ENCODE data around the gene SLC38A4. TPM values are rescaled to one million over a fixed set of nuclear protein-coding genes. Genes with fewer than 3 reads are reported as not detected.

SLC38A4 gene
- total and polyA plus RNA-seq, 2 experiments from 2014 or later: 0.36 to 0.54 TPM

DNA sequence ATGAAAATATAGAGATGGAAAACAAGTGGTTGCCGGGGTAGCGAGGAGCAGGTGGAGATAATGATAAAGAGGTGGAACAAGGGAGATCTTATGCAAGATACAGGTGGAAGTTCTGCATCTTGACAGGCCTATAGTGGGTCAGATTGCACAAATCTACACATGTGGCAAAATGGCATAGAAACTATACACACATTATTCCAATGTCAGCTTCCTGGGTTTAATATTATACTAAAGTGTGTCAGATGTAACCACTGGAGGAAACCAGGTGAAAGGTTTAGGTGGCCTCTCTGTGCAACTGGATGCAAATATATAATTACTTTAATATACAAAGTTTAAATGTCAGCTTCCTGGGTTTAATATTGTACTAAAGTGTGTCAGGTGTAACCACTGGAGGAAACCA lies 1.1 kb downstream of the SLC38A4 start:
- no peaks in the 10 kb centered on the region for H3K9me2 ChIP-seq (ENCODE audit: insufficient read depth)
- no peaks in the 10 kb centered on the region for H3K36me3 ChIP-seq (ENCODE audit: low read depth)
- H3K9ac ChIP-seq: no peak overlapping the region
- in situ Hi-C loops (cut with MboI): no loop called here
- H3K4me3 ChIP-seq: no peak overlapping the region
- H3K9me3 ChIP-seq (ENCODE audit: low read depth): no peaks in the 10 kb centered on the region
- no peaks in the 10 kb centered on the region for H3F3A ChIP-seq (ENCODE audit: insufficient read depth)
- no peak overlapping the region for H3K4me2 ChIP-seq (ENCODE audit: unreplicated experiment)
- TF ChIP-seq EZH2 (IDR thresholded peaks at IDR 0.05; ENCODE audit: insufficient read depth, poor library complexity, severe bottlenecking) (no peak), EZH2phosphoT487 (IDR thresholded peaks at IDR 0.05; ENCODE audit: insufficient read depth, low read depth) (no peak)
- H3K27me3 ChIP-seq (replicated peaks; ENCODE audit: insufficient read depth): no peaks in the 10 kb centered on the region
- no peaks in the 10 kb centered on the region for H3K79me2 ChIP-seq (ENCODE audit: insufficient read depth)
- H3K4me1 ChIP-seq (ENCODE audit: insufficient read depth): no peaks in the 10 kb centered on the region
- WGBS, 2 experiments (ENCODE audit: low coverage in 1 of 2, low lambda C conversion rate in 2 of 2, missing lambda C conversion rate in 2 of 2): 93 to 100% methylated on average over 2 of the region's 2 CpGs
- H2AFZ ChIP-seq: no peak overlapping the region
- no peak overlapping the region for H3K27ac ChIP-seq
- H4K20me1 ChIP-seq (ENCODE audit: insufficient read depth): no peaks in the 10 kb centered on the region
- no peak for DNase-seq

DNA sequence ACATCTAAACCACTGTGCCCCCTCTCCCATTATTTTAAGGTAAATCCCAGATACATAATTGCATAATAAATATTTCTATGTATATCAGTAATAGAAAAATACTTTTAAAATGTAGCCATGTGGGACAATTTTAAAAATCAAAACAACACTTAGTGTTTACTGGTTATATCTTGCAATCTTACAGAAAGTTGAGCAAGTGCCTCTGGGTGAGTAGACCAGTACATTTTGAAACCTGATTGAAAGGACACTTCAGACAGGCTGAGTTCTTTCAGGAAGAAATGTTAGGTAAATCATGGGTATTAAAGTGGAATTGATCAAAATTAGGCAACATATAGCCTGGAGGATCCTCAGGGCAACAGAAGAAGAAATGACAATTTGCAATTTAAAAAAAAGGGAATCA lies 7.2 kb downstream of the SLC38A4 start:
- Histone ChIP-seq H3K27ac (no peak overlapping the region), H3K9me2 (ENCODE audit: insufficient read depth) (no peaks in the 10 kb centered on the region), H3K79me2 (ENCODE audit: insufficient read depth) (no peaks in the 10 kb centered on the region), H3K9ac (no peak overlapping the region), H3F3A (ENCODE audit: insufficient read depth) (no peaks in the 10 kb centered on the region), H3K4me1 (ENCODE audit: insufficient read depth) (no peaks in the 10 kb centered on the region), H3K4me2 (ENCODE audit: unreplicated experiment) (no peak overlapping the region), H3K36me3 (ENCODE audit: low read depth) (no peaks in the 10 kb centered on the region), H3K4me3 (no peak overlapping the region), H3K9me3 (ENCODE audit: low read depth) (no peaks in the 10 kb centered on the region), H3K27me3 (replicated peaks; ENCODE audit: insufficient read depth) (no peaks in the 10 kb centered on the region), H2AFZ (no peak overlapping the region), H4K20me1 (ENCODE audit: insufficient read depth) (no peaks in the 10 kb centered on the region)
- in situ Hi-C loops (cut with MboI): no loop called here
- no peak for DNase-seq
- TF ChIP-seq EZH2phosphoT487 (IDR thresholded peaks at IDR 0.05; ENCODE audit: insufficient read depth, low read depth): no peak
- TF ChIP-seq EZH2 (IDR thresholded peaks at IDR 0.05; ENCODE audit: insufficient read depth, poor library complexity, severe bottlenecking): no peak

DNA sequence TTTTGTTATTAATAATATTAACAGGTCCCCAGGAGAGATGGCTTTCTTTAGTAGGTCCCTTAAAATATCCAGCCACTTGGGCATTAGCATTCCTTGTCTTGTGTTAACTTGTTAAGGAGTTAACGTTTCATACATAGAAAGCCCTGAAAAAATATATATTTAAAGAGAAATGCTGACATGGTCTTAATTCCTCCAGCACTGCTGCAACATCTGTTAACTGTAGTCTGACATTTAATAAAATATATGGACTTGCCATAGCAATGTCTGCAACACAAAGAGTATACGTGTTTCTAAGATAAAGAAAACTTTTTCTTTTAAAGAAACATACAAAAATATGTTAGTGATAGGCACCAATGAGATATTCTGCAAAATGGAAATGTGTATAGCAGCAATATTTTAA lies 10.0 kb downstream of the SLC38A4 start:
- no peaks in the 10 kb centered on the region for H3K4me1 ChIP-seq (ENCODE audit: insufficient read depth)
- in situ Hi-C loops (cut with MboI): no loop called here
- 33 to 42% methylated on average over 2 of the region's 2 CpGs for WGBS, 2 experiments (ENCODE audit: low coverage in 1 of 2, low lambda C conversion rate in 2 of 2, missing lambda C conversion rate in 2 of 2)
- no peak overlapping the region for H2AFZ ChIP-seq
- H3K27me3 ChIP-seq (replicated peaks; ENCODE audit: insufficient read depth): no peaks in the 10 kb centered on the region
- no peaks in the 10 kb centered on the region for H3F3A ChIP-seq (ENCODE audit: insufficient read depth)
- no peaks in the 10 kb centered on the region for H3K9me3 ChIP-seq (ENCODE audit: low read depth)
- no peak overlapping the region for H3K4me2 ChIP-seq (ENCODE audit: unreplicated experiment)
- TF ChIP-seq EZH2 (IDR thresholded peaks at IDR 0.05; ENCODE audit: insufficient read depth, poor library complexity, severe bottlenecking): no peak
- no peak for TF ChIP-seq EZH2phosphoT487 (IDR thresholded peaks at IDR 0.05; ENCODE audit: insufficient read depth, low read depth)
- no peaks in the 10 kb centered on the region for H3K36me3 ChIP-seq (ENCODE audit: low read depth)
- H4K20me1 ChIP-seq (ENCODE audit: insufficient read depth): no peaks in the 10 kb centered on the region
- H3K9ac ChIP-seq: no peak overlapping the region
- no peaks in the 10 kb centered on the region for H3K9me2 ChIP-seq (ENCODE audit: insufficient read depth)
- no peak overlapping the region for H3K27ac ChIP-seq
- H3K4me3 ChIP-seq: no peak overlapping the region
- DNase-seq: no peak
- H3K79me2 ChIP-seq (ENCODE audit: insufficient read depth): no peaks in the 10 kb centered on the region

DNA sequence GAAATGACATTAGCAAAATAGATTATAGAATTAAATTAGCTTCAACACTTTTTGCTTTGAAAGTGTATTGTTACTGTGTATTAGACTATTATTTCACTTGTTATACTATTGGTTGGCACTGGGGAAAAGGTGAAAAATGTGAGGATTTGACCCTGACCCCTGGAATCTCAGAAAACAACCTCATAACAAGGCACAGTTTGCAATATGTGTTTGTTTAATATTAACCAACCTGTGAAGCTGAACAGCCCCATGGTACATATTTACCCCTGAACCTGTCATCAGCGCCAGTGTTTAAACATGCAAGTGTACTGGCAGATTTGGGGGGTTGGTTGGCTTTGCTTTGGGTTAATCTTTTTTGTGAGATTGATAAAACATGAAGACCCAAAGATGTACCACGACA lies 11.7 kb downstream of the SLC38A4 start:
- Histone ChIP-seq H3K79me2 (ENCODE audit: insufficient read depth) (no peaks in the 10 kb centered on the region), H3K27ac (no peak overlapping the region)

DNA sequence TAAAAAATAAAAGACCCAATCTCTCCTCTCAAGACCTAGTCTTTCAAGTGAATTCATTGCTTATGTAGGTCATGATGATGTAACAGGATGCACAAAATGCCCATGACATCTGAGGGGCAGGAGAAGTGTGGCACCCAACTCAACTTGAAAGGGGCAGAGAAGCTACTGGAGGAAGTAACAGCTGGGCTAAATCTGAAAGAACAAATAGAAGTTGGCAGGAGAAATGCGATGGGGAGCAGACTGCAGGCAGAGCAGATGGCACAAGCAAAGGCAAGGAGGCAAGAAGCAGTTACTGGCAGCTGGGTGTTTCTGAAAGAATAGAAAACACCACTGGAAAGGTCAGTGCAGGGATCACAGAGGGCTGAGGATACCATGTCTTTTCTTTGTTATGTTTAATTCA lies 14.6 kb downstream of the SLC38A4 start:
- WGBS, 2 experiments (ENCODE audit: low coverage in 1 of 2, low lambda C conversion rate in 2 of 2, missing lambda C conversion rate in 2 of 2): 56 to 69% methylated on average over 1 of the region's 1 CpG
- Histone ChIP-seq H3K36me3 (ENCODE audit: low read depth) (no peaks in the 10 kb centered on the region), H3K27me3 (replicated peaks; ENCODE audit: insufficient read depth) (no peaks in the 10 kb centered on the region), H4K20me1 (ENCODE audit: insufficient read depth) (no peaks in the 10 kb centered on the region), H3K4me3 (no peak overlapping the region), H3K9ac (no peak overlapping the region), H3K27ac (no peak overlapping the region), H3F3A (ENCODE audit: insufficient read depth) (no peaks in the 10 kb centered on the region), H3K79me2 (ENCODE audit: insufficient read depth) (no peaks in the 10 kb centered on the region), H3K4me1 (ENCODE audit: insufficient read depth) (no peaks in the 10 kb centered on the region), H3K9me2 (ENCODE audit: insufficient read depth) (no peaks in the 10 kb centered on the region), H2AFZ (no peak overlapping the region), H3K9me3 (ENCODE audit: low read depth) (no peaks in the 10 kb centered on the region), H3K4me2 (ENCODE audit: unreplicated experiment) (no peak overlapping the region)
- TF ChIP-seq EZH2 (IDR thresholded peaks at IDR 0.05; ENCODE audit: insufficient read depth, poor library complexity, severe bottlenecking) (no peak), EZH2phosphoT487 (IDR thresholded peaks at IDR 0.05; ENCODE audit: insufficient read depth, low read depth) (no peak)
- no peak for DNase-seq
- in situ Hi-C loops (cut with MboI): no loop called here

More for the DNA sequence above, 11.7 kb downstream of the SLC38A4 start:
- Histone ChIP-seq H3F3A (ENCODE audit: insufficient read depth) (no peaks in the 10 kb centered on the region), H3K9me3 (ENCODE audit: low read depth) (no peaks in the 10 kb centered on the region), H3K4me2 (ENCODE audit: unreplicated experiment) (no peak overlapping the region), H3K9ac (no peak overlapping the region), H3K4me3 (no peak overlapping the region), H3K27me3 (replicated peaks; ENCODE audit: insufficient read depth) (no peaks in the 10 kb centered on the region), H3K36me3 (ENCODE audit: low read depth) (no peaks in the 10 kb centered on the region), H2AFZ (no peak overlapping the region), H3K4me1 (ENCODE audit: insufficient read depth) (no peaks in the 10 kb centered on the region), H4K20me1 (ENCODE audit: insufficient read depth) (no peaks in the 10 kb centered on the region), H3K9me2 (ENCODE audit: insufficient read depth) (no peaks in the 10 kb centered on the region)
- in situ Hi-C loops (cut with MboI): no loop called here
- DNase-seq: no peak
- TF ChIP-seq EZH2 (IDR thresholded peaks at IDR 0.05; ENCODE audit: insufficient read depth, poor library complexity, severe bottlenecking): no peak
- no peak for TF ChIP-seq EZH2phosphoT487 (IDR thresholded peaks at IDR 0.05; ENCODE audit: insufficient read depth, low read depth)
- 47 to 58% methylated on average over 2 of the region's 2 CpGs for WGBS, 2 experiments (ENCODE audit: low coverage in 1 of 2, low lambda C conversion rate in 2 of 2, missing lambda C conversion rate in 2 of 2)

Data from GM23248 (cell line).